HK-2 (cell line): ENCODE data around the gene ATAD2B.
"Not testable (repeated sequence)": the region's sequence is repeated elsewhere in the genome, so short reads cannot be mapped to it uniquely, and the experiment has no call there.

Experiments
- DNase-seq: peaks from one replicate; pipeline ENCODE4 v3.0.0-alpha.2; 2018; ENCODE audit not compliant: unreplicated experiment

The ATAD2B gene

DNA sequence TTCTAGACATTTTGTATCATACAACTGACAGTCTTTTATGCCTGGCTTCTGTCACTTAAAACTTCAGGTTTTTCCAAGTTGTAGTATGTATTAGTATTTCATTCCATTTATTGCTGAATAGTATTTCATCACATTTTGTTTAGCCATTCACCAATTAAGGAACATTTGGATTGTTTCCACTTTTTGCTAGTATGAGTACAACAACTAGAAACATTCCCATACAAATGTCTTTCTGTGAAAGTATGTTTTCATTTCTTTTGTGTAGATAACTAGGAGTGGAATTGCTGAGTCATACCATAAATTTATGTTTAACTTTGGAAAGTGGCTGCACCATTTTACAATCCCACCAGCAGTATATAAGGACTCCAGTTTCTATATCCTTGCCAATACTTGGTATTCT, 135.9 kb downstream of the ATAD2B start:
- no peak for DNase-seq

DNA sequence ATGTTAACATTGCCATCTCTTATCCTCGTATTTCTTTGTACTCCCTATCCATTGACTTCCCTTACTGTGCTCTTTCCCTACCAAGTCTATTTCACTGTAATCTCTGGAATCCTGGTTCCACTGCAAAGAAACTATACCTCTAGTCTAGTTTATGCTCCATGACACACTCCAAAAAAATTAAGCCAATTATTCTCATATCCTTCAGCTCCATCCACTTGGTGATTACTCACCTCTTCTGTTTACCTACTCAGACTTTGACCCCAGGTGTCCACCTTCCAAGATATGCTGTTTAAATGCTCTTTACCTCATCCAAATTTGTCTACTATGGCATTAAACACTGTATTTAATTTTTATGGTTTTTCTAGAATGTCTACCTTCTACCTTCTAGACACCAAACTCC, 137.9 kb downstream of the ATAD2B start:
- no peak for DNase-seq

DNA sequence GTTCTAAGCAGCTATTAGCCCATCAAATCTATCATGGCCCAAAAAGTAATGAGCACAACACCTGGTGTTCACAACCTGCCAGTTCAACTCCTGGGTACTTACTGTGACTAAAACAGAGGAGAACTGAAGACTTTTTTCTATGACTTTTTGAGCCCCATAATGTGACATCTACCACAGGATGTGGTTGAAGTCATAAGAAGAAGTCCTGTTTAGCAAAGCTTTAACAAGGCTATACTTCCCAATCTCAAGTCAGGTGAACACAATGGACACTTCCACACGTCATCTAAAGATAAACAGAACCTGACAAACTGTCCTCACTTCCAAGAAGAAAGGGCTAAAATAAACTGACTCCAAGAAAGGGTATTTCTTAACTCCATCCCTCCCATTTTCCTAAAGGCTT, 138.8 kb downstream of the ATAD2B start:
- no peak for DNase-seq

DNA sequence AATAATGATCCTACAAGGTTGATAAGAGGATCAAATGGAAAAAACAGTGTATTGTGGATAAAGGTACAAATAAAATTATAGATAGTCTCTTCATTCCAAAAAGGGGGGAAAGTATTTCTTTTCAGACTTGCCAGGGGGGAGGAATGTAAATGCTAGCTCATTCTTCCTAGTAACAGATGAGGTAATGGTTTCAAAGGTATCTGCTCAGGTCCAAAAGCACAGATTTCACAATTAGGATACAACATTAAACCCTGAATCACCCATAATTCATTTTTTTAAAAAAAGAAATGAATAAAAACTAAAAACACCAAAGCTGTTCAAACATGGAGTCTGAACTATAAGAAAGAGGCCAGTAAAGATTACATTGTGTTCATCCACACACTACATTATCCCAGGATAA, 142.0 kb downstream of the ATAD2B start:
- DNase-seq = no peak

DNA sequence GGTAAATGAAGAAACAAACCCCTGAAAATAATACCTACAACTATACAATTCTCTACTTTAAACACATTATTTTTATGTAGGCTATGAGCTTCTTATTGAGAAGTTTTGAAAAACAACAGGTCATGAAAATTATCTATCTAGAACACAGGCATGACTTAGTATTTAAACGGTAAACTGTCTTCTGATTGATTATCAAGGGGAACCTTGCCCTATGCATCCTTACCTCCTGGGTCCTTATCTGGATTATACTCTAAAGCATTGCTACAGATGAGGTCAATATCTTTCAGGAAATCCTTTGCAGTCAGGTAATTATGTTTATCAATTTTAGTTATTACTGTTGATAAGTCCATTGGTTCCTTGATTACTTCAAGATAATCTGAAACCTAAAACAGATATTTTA, 144.3 kb downstream of the ATAD2B start:
- DNase-seq = no peak

DNA sequence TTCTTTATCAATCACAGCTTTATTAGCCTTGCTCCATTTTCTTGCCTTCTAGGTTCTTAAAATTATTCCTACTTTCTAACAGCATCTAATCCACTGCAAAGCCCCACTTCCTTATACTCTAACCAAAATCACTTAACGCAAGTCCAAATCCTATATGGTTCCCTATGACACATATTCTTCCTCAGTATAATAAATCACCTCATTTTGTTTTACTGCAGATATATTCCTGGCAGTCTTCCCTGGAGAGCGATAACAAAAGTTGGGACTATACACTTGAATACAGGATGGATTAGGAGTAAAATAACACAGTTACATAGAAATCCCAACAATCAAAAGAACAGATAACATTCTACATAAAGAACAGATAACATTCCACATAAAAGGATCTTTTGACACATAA, 144.8 kb downstream of the ATAD2B start:
- DNase-seq = no peak

DNA sequence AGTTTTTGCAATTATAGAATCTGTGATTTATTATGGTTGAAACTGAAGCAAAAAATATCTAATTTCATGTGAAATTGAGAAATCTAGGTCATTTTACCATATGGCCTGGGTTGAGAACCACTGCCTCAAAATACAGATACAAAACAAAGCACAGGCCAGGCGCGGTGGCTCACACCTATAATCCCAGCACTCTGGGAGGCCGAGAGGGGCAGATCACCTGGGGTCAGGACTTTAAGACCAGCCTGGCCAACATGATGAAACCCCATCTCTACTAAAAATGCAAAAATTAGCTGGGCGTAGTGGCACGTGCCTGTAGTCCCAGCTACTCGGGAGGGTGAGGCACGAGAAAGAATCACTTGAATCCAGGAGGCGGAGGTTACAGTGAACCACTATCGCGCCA, 146.5 kb downstream of the ATAD2B start:
- DNase-seq = not testable (repeated sequence)

DNA sequence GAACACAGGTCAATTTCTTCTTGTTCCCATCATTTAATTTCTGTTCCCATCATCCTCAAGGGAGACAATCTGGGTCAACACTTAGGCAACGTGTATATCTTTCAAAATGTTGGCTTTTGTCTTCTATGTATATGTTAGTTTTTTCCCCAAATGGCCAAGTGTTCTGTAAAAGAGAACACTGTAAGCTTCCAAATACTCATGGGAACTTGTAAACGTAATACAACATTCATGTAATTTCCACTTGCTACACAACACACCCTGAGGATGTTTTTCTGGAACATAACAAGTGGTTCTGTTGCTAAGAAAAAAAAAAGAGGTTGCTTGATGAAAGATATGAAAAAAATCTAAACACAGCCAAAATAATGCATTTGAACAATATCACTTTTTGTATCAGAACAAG, 149.1 kb downstream of the ATAD2B start:
- no peak for DNase-seq

DNA sequence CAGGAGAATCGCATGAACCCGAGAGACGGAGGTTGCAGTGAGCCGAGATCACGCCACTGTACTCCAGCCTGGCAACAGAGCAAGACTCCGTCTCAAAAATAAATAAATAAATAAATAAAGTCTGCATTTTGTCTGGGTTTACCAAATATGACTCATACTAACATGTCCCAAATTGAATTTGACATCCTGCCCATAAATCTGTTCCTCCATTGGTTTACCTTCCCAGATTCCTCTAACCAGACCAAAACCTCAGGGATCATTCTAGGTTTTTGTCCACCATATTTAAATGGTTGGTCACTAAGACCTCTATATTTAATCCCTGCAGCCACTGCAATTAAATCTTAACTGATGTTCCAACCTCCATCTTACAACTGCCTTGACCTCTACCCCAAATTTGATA, 150.9 kb downstream of the ATAD2B start:
- no peak for DNase-seq

DNA sequence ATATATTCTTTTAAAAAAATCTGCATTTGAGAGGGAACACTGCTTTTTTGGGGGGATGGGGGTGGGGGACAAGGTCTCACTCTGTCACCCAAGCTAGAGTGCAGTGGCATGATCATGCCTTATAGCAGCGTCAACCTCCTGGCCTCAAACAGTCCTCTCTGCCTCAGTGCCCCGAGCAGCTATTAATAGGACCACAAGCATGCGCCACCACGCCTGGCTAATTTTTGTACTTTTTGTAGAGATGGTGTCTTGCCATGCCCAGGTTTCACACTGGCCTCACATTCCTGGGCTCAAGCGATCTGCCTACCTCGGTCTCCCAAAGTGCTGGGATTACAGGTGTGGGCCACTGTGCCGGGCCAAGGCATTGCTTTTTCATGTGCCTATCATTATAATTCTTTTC, 154.2 kb downstream of the ATAD2B start:
- DNase-seq = no peak

DNA sequence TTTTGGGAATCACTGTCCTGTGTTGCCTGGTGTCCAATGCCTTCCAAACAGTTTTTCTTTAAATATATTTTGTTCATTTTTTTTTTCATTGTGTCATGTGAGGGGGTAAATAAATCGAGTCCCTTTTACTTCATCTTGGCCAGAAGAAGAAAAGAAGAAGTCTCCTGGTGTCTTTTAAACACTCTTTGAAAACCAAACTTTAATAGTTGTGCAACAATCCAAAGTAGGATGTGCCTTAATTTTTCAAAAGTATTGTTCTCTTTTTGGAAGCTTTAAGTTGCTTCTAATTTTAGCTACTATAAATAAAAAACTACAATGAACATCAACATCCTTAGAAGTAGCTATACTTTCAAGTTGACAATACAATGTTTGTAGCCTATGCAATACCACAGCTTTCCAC, 154.9 kb downstream of the ATAD2B start:
- no peak for DNase-seq

DNA sequence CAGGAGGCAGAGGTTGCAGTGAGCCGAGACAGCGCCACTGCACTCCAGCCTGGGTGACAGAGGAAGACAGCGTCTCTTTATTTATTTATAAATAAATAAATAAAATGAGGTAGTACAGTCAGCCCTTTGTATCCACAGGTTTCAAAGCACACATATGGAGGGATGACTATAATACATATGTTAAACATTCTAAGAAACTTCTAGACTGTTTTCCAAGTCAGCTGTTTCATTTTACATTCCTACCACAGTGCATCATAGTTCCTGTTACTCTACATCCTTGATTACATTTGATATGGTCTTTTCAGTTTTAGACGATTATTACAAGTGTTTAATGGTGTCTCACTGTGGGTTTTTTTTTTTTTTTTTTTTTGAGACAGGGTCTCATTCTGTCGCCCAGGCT, 157.6 kb downstream of the ATAD2B start:
- DNase-seq = no peak

DNA sequence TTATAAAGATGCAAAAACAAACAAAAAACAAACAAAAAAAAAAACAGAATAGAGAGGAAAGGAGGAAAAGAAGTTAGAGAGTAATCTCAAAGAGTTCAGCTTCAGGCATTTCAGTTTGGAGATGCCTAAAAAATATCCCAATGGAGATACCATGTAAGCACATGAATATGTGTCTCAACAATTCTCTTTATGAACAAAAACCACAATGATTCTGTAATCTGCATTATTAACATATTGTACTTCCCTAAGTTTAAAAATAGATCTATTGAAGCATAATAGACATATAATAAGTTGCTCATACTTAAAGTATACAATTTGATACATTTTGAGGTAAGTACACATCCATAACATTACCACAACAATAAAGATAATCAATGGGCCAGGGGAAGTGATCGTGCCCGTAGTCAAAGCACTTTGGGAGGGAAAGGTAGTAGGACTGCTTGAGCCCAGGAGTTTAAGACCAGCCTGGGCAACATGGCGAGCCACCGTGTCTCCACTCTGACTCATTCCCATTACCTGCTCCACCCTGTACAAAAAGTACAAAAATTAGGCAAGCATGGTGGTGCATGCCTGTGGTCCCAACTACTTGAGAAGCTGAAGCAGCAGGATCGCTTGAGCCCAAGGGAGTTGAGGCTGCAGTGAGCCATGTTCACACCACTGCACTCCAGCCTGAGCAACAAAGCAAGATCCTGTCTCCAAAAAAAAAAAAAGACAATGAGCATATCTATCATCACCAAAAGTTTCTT, 158.9 kb downstream of the ATAD2B start:
- no peak for DNase-seq

DNA sequence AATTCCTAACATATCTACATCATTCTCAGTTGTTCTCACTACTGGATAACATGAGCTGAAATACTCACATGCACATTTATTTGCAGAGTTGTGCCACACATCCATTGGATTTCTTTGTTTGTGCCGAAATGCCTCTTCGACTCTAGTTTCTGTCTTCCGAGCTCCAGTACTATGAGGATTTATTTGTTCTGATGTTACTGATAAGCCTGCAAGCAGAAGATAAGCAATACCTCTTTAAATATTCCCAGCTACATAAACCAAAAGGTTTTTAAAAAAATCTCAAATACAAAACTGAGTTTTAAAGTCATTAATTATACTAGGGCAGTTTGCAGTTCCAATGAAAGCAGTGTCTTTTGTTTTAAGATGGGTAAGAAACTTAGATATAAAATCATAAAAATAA, 164.8 kb downstream of the ATAD2B start:
- no peak for DNase-seq

DNA sequence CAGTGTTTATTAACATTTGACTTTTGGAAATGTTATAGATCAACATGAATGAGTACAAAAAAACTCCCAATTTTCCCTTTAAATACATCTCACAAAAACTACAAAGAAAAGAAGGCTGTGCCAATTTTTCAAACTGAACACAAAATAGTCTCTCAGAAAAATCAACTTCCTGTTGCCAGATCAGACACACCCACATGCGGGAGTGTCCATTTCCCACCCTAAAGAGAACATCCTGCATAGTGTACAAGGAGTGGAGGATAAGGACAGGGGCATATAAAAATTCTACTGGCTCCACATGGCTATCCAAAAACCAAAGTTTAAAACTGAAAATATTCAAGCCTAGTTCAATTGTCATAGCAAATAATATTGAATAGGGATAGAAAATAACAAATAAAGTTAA, 165.3 kb downstream of the ATAD2B start:
- no peak for DNase-seq

DNA sequence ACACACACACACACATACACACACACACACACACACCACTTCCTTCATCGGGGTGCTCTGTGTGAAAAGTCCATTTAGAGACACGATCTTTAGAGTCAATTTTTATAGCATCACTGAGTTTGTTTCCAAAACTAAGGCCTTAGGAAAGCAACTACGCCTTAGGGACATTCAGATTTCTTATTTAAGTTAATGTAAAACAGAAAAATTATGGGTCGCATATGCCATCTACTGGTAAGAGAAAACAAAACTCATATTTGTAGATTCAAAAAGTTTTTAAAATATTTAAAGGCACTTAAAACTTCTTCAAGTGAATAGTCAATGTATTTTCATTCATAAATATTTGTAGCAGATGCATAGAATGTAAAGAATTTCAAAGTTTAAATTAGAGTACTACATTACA, 166.2 kb downstream of the ATAD2B start:
- no peak for DNase-seq

DNA sequence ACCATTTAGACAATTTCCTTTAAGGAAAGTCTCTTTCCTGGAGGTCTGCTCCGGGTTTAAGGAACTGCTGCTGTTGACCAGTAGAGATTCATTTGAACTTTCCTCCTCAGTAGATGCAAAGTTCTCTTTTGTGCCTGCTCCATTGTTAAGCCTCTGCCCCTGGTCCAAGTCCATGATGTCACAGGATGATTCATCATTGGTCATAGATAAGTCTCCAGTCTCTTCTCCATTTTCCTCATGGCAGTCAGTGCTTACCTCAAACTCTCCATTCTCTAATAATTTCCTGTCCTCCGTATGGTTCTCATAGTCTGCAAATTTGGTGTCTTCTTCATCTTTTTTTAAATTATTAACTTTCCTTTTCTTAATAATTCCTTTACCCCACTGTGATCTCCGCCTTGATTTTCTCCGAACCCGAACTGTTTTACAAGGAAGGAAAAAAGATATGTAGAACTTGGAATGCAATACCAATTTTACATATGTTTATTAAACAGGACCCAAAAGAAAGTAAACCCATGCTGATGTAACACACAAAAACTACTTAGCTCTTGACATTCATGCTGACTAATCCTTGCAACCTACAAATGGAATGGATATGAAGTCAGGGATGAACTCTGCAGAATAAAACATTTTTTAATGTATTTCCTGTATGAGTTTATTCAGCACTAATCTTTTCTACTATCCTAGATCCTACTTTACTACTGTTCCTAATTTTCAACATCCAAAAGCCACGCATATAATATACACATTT, 169.1 kb downstream of the ATAD2B start:
- DNase-seq = no peak

DNA sequence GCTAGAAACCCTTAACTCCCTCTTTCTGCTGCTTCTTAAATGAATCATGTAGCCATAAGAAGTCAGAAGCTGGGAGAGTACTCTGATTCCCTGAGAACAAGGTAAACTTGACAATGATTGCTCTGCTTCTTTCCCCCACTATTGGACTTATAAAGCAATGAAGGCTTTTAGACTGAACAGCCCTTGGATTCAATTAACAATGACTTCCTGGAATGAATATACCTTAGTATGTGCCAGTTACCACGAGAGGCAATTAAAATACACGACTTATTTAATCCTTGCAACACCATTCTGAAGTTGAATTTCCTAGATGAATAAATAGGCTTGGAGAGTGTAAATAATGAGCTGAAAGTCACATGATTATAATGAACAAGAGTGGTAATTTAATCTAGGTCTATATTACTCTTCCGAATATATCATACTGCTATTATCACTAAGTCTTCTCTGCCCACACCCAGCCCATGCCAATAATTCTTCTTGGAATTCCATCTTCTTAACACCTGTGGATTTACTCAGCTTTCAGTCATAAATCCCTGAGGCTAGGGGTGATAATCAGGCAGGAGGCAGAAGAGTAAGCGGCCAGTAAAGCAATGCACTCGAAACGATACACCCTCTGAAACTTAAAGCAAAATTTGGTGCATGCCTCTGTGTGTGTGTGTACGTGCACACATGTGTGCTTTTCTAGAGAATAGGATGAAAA, 170.2 kb downstream of the ATAD2B start:
- no peak for DNase-seq

DNA sequence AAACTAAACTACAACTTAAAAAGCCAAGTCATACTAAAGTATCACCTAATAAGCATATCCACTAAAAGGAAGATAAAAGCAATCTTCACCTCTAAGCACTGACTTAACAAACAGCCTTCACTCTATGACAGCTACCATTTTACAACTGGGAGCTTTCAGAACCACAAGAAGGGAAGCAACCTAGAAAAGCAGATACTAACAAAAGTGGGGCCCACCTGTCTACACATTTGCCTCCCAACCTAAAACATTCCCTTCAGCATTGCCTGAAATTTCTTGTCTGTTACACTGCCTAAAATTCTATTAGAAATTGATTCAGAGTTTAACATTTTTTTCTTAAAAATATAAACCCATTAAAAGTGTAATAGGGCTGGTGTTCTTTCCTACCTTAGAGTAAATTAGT, 172.0 kb downstream of the ATAD2B start:
- no peak for DNase-seq

DNA sequence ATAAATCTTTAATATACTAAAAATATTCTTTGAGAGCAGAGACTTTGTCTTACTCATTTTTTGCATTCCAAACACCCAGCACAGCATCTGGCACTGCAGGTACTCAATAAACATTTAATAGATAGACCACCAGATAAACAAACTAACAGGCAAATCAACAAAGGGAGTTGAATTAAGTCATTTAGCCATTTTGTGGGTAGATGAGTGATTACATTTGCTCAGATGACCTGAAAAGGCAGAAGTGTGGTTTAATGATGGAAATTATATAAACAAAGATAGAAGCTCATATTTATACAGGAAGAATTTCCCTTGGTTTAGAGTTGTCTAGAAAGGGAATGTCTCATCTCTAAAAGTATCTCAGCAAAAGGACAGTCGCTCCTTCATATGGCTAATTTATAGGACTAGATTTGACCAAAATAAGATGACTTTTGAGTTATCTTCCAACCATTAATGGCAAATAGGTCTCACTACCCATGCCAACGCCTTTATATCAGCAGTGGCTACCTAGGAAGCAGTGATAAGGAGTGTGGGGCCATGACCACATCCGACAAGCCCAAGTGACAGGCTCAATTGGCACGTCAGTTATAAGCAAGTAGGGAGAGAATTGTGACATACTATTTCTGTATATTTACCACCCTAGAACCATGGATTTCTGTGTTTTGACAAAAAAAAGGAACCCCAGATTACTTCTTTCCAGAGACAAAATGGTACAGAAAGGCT, 173.5 kb downstream of the ATAD2B start:
- no peak for DNase-seq

DNA sequence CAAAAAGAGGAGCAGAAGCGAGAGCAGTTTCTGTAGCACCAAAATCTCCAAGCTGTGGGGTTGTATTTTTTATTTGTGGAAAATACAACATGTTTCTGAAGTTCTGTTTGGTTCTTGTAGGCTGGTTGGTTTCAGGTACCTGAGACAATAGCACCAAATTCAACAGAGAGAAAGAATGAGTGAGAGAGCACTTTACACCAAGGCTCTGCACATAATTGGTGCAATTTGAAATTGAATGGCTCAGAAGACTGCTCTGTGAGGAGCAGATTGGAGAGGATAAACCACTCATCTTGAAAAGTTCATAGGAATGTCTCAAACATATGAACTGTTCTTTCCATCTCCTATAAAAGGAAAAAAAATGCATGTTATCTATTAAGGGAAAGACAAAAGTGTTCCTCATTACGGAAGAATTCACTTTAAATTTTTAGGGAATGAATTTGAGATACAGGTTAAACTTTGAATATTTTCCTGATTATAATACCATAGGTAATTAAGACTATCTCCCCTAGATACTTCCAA, 175.1 kb downstream of the ATAD2B start:
- no peak for DNase-seq
